ENCODE measurements around the gene LRRC46. TPM values are rescaled to one million over a fixed set of nuclear protein-coding genes. Genes with fewer than 3 reads are reported as not detected.

The LRRC46 gene
- total and polyA plus RNA-seq, 2 of the 13 experiments (the other 11 are each of a cell fraction or from before 2014, with no cell fraction given) = 0.09 TPM

GRCh38 chr17:47840001-47840741 is 8.7 kb downstream of the LRRC46 start (continued):
- TF ChIP-seq, protein P1, sequence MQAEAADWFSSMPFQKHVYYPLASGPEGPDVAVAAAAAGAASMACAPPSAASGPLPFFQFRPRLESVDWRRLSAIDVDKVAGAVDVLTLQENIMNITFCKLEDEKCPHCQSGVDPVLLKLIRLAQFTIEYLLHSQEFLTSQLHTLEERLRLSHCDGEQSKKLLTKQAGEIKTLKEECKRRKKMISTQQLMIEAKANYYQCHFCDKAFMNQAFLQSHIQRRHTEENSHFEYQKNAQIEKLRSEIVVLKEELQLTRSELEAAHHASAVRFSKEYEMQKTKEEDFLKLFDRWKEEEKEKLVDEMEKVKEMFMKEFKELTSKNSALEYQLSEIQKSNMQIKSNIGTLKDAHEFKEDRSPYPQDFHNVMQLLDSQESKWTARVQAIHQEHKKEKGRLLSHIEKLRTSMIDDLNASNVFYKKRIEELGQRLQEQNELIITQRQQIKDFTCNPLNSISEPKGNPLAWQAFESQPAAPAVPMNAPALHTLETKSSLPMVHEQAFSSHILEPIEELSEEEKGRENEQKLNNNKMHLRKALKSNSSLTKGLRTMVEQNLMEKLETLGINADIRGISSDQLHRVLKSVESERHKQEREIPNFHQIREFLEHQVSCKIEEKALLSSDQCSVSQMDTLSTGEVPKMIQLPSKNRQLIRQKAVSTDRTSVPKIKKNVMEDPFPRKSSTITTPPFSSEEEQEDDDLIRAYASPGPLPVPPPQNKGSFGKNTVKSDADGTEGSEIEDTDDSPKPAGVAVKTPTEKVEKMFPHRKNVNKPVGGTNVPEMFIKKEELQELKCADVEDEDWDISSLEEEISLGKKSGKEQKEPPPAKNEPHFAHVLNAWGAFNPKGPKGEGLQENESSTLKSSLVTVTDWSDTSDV (CRISPR knock-in tag; IDR thresholded peaks at IDR 0.05) = no peak; the same call in 1 of the 2 replicates
- no peak for TF ChIP-seq ZBTB26 (CRISPR knock-in tag; IDR thresholded peaks at IDR 0.05; ENCODE audit: borderline replicate concordance)
- 0 out of 2 replicates have a peak, but pooled peaks have one; percentile 54 for TF ChIP-seq FLYWCH1 (CRISPR knock-in tag; IDR thresholded peaks at IDR 0.05)
- TF ChIP-seq ZNF34 (CRISPR knock-in tag; IDR thresholded peaks at IDR 0.05; ENCODE audit: borderline replicate concordance) = no peak
- no peak for TF ChIP-seq ZNF530 (CRISPR knock-in tag; IDR thresholded peaks at IDR 0.05; ENCODE audit: low read depth)
- no peak for TF ChIP-seq ZBTB8A (CRISPR knock-in tag; IDR thresholded peaks at IDR 0.05; ENCODE audit: borderline replicate concordance, low read depth)
- no peak for TF ChIP-seq ZNF678 (CRISPR knock-in tag; IDR thresholded peaks at IDR 0.05)
- TF ChIP-seq MIER3 (CRISPR knock-in tag; IDR thresholded peaks at IDR 0.05; ENCODE audit: borderline replicate concordance) = no peak
- no peak for TF ChIP-seq ZNF782 (CRISPR knock-in tag; IDR thresholded peaks at IDR 0.05; ENCODE audit: borderline replicate concordance)
- no peak for TF ChIP-seq ZNF891 (CRISPR knock-in tag; IDR thresholded peaks at IDR 0.05)
- no peak for TF ChIP-seq TRIM22 (IDR thresholded peaks at IDR 0.05)
- no peak for TF ChIP-seq FOXO4 (CRISPR knock-in tag; conservative IDR thresholded peaks at IDR 0.05)
- TF ChIP-seq SAFB2 (CRISPR knock-in tag; IDR thresholded peaks at IDR 0.05; ENCODE audit: borderline replicate concordance, low read depth) = 0 out of 2 replicates have a peak, but pooled peaks have one; percentile 41
- TF ChIP-seq SIN3A (IDR thresholded peaks at IDR 0.05; ENCODE audit: borderline replicate concordance, low read depth, low read length) = no peak
- TF ChIP-seq ZNF614 (CRISPR knock-in tag; IDR thresholded peaks at IDR 0.05; ENCODE audit: borderline replicate concordance) = no peak
- TF ChIP-seq ZNF780A (CRISPR knock-in tag; IDR thresholded peaks at IDR 0.05) = no peak

All from HepG2 (cell line).